Right renal cortex interstitium (tissue), 3 donors: ENCODE data around the gene DBNL. TPM values are rescaled to one million over a fixed set of nuclear protein-coding genes. Genes with fewer than 3 reads are reported as not detected.
"Not testable (repeated sequence)": the region's sequence is repeated elsewhere in the genome, so short reads cannot be mapped to it uniquely, and the experiment has no call there.

Experiments
- DNase-seq, 3 donors: peaks; one replicate each; pipeline ENCODE4 v3.0.0-alpha.2; 2013; ENCODE audit warnings: low read depth in 3 of 3, low spot score in 2 of 3
- polyA plus RNA-seq, 3 donors: library from polyadenylated mRNA; unstranded; fragments of 120-200 nt; gene quantifications; one replicate each; pipeline ENCODE4 v1.2.1, GENCODE V29; 2013; ENCODE audit not compliant: insufficient read length in 3 of 3

Gene DBNL
- polyA plus RNA-seq, 3 donors = 56.7 to 69.2 (median 65.4) TPM

DNA sequence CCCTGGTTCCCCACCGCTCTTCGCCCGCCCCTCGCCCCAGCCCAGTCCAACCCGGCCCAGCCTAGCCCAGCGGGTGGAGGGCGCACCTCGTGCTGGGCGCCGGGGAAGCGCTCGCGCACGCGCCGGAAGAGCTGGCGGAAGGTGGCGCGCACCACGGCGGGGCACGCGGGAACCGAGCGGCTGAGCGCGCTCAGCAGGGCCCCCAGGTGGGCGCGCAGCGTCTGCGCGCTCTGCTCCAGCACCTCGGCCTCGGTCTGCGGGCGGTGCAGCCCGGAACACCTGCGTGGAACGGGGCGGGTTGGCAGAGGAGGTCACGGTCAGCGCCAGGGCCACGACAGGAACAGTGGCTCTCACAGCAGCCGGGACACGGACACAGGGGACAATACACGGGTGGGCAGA, 4.0 kb upstream of the DBNL start:
- not testable (repeated sequence) for DNase-seq

DNA sequence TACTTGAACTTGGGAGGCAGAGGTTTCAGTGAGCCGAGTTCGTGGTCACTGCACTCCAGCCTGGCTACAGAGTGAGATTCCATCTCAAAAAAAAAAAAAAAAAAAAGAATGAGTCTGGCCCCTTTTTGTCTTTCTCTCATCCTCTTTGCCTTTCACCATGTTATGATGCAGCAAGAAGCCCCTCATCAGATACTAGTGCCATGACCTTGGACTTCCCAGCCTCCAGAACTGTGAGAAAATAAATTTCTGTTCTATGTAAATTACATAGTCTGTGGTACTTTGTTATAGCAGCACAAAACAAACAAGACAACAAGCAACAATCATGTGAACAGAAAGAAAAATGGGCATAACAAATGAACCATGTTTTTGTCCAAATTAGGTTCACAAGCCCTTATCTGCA, 2.3 kb upstream of the DBNL start:
- DNase-seq = no peak

DNA sequence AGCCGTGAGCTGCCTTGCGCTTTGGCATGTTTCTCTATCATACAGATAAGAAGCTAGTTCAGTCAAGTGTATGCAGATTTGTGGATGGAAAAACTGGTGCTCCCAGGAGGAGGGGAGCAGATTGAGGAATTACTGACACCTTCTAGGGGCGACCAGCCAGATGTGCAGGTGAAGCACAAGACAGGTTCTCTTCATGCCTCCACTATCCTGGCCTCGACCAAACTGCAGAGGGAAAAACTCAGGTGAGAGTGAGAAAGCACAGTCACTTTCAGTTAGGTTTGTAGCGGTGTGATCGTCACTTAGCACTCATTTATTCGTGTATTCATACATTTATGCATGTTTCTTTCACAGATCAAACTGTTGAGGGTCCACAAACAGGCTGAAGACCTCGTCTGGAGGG, 600 bp upstream of the DBNL start:
- DNase-seq = no peak

DNA sequence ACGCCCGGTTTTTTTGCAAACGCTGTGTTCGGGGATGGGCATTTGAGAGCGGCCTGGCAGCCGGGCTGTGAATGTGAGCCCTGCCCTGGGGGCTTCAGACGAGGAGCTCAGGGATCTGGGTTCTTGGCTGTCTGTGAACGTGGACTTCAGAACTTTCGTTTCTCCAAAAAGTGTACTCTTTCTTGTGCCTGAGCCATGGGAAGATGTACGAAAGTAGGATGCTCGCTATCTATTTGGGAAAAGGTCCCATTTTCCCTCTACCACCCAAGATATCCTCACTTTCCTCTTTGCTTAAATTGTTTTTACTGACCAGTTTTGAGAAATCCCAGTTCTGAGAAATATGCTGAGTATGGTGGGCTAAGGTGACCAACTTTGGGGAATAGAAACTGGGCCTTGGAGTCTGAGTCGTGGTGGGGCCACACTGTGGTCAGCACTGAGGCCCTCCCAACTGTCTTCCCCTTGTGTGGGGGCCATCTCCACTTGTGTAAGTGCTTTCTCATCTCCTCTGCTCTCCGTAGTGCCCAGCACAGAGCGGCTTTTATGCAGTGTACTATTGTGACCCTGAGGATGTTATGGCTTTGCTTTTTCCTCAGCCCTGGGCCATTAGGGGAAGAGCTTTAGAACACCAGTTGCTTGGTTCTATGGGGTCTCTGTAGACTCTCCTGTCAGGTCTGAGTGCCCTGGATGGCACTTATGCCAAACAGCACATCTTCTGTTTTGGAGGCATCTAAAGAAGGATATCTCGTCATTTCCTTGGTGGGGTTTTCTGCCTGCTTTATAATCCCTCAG, 918 bp downstream of the DBNL start:
- DNase-seq = no peak

DNA sequence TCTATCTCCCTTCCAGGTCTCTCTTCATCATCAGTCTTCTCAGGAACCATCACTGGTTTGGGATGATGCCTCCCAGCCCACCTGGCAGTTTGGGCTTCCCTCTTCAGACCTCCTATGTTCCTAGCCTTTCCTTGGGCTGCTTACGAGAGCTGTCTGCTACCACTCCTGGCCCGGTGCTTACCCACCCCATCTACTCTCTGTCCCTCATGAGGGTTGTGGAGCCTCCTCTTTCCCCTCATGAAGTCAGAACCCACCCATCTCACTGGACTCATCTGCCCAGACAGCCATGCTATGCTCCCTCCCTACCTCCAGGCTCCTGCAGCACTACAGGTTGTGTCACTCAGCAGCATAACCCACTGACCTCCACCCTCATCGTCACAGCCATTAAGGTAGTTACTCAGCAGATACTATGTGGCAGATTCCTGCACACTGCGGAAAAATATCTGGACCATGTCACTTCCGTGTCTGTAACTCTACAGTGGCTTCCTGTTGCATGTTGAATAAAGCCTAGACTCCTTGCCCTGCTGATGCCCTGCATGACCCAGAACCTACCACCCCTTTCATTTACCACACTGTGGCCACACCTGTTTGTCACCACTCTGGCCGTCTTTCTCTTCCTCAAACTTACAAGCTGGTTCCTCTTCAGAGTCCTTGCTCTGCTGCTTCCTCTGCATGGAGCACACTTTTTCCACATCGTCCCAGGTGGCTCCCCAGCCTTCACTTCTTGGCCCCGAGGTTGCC, 2.0 kb downstream of the DBNL start:
- no peak for DNase-seq

DNA sequence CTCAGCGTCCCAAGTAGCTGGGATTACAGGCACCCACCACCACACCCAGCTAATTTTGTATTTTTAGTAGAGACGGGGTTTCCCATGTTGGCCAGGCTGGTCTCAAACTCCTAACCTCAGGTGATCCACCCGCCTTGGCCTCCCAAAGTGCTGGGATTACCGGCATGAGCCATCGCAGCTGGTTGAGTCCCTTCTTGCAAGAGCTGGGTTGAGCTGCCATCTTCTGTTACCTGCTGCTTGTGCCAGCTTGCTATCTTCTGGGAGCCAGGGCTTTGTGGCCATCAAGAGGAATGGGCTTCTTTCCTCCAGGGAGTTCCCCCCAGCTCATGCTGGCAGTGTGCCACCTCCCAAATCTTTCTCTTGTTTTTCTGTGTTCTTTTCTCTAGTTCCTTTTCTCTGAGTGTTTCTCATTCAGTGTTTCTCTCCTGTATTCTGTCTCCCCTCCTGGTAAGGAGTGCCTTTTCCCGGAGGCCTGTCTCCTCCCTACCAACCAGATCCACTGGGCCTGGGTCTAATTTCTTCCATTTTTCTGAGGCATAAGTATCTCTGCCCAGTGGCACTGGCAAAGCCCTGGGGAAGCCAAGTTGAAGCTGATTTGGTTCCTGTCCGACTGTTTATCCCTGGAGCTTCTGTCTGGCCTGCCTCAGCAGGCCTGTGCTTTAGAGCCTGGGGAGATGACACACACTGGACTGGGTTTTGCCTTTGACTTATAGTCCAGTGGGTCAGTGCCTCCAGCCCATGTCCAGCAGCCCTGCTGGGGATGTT, 3.7 kb downstream of the DBNL start:
- no peak for DNase-seq

DNA sequence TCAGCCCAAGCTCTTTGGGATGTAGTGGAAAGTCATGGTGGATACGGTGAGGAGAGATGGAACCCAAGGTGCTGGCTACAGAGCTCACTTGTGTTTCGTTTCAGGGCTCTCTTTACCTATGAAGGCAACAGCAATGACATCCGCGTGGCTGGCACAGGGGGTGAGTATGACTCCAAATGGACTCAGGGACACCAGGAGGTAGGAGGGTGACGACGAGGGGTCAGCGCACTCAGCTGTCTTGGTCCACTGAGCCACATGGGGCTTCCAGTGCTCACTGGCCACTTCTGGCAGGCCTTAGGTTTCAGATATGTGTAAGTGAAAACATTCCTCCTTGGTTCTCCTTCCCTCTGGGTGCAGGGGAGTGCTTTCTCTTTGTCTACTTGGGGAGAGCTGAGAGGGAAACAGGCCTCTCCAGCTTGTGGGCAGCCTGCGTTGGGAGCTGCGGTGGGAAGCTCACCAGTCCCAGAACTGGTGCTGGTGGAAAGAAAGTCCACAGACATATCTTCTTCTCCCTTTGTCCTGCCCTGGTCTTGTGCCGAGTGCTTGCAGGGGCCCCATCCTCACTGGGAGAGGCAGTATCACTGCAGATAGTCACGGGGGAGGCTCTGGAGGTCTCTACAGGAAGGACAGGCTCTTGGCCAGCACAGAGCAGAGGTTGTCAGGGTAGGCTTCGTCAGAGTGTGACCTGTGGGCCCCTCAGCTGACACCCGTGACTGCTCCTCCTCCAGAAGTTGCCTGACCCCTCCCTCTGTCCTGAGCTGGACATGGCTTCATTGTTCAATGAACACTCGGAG, 5.8 kb downstream of the DBNL start:
- no peak for DNase-seq

DNA sequence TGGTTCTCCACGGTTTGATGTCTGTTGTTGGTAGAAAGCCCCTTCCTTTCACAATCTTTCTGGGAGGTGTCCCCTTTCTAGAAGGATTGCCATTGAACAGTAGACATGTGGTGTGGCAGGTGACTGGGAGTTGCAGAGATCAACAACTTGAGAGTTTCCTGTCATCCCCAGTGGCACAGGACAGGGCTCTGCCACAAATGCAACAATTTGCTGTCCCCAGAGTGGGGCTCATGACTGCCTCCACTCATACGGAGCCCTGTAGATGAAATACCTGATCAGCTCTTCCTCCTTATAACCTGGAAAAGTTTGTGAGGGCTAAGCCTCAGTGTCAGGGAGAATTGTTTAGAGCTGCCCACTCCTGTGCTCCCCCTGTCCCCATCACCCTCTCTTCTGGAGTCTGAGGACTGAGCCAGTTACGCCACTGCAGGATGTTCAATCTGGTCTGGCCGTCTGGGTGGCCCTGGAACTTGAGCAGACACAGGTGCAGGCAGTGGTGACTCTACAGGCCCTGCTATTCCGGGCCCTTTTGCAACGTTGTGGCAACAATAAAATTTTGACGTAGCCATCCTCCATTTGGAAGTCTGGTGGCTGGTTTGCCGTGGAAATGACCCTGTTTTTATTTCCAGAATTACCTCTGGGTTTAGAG, 6.5 kb downstream of the DBNL start:
- DNase-seq = no peak

DNA sequence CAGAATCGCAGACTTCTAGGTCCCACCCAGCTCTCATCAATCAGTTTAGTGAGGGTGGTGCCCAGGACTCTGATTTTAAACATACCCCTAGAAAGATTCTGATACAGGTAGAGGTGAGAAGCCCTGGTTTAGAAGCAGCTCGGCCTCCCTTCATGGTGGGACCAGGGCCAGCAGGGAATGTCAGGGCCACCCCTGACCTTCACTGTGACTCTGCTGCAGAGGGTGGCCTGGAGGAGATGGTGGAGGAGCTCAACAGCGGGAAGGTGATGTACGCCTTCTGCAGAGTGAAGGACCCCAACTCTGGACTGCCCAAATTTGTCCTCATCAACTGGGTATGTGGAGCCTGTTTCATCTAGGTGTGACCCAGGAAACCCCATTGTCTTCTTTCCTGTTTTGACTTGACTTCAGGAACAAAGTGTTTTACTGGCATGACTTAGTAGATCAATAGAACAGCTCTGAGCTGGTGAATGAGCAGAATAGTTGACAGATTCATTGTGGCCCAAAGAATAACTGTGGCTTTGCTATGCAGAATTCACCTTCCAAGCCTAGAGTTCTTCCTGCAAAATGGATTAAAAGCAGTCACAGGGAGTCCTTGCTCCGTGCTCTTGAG, 7.2 kb downstream of the DBNL start:
- no peak for DNase-seq

DNA sequence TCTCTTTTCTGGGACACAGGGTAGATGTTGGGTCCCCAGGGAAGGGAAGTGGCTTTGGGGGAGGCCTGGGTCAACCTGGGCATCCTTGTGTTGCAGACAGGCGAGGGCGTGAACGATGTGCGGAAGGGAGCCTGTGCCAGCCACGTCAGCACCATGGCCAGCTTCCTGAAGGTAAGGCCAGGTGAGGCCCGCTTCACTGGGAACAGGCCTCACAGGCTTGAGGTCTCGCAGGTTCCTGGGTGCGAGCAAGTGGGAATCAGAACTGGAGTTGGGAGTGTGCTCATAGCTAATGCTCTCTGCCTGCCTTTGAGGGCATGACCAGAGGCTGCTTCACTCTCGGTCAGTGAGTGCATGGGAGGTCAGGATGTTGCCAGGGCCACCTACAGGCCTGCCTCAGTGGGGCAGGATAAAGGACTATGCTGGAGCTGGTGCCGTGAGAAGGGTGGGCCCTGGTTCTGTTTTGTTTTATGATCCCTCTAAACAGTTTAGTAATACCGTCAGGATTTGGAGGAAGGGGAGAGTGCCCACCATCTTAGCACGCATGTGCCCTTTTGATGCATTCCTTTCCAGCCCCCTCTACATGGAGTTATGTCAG, 8.4 kb downstream of the DBNL start:
- DNase-seq = no peak

DNA sequence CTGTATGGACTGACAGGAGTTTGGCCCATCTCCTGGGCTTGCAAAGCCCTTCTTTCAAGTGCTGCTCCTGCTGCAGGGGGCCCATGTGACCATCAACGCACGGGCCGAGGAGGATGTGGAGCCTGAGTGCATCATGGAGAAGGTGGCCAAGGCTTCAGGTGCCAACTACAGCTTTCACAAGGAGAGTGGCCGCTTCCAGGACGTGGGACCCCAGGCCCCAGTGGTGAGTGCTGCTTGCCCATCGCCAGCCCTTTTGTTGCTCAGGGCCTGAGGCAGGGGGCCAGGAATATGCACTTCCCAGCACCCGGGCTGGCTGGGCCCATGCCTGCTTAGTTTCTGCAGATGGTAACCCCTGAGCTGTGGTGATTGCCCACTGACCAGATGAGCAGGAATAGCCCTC, 12.2 kb downstream of the DBNL start:
- DNase-seq = no peak

DNA sequence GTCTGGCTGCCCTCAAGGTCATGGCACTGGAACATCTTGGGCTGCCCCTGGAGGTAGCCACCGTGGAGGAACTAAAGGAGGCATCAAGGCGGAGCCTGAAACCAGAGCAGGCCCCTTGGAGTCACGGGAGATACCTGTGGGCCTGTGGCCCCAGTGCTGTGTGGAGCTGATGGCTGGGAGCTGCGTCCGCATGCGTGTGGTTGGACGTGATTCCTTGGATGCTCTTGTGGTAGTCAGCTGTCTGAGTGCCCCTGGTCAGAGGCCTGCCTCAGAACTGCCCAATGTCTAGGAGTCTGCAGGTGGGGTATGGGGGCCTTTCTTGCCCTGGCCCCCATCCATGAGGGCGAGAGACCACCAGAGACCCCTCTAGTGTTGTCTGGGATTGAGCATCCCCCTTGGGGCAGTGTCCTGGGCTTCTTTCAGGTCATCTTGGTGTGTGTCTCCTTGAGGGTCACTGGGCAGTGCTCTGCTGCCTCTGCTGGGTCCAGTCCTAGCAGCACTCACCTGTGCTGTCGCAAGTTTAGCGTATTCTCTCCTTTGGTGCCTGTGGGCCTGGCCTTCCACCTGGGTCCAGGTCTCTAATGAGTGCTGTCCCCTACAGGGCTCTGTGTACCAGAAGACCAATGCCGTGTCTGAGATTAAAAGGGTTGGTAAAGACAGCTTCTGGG, 12.8 kb downstream of the DBNL start:
- DNase-seq = no peak

DNA sequence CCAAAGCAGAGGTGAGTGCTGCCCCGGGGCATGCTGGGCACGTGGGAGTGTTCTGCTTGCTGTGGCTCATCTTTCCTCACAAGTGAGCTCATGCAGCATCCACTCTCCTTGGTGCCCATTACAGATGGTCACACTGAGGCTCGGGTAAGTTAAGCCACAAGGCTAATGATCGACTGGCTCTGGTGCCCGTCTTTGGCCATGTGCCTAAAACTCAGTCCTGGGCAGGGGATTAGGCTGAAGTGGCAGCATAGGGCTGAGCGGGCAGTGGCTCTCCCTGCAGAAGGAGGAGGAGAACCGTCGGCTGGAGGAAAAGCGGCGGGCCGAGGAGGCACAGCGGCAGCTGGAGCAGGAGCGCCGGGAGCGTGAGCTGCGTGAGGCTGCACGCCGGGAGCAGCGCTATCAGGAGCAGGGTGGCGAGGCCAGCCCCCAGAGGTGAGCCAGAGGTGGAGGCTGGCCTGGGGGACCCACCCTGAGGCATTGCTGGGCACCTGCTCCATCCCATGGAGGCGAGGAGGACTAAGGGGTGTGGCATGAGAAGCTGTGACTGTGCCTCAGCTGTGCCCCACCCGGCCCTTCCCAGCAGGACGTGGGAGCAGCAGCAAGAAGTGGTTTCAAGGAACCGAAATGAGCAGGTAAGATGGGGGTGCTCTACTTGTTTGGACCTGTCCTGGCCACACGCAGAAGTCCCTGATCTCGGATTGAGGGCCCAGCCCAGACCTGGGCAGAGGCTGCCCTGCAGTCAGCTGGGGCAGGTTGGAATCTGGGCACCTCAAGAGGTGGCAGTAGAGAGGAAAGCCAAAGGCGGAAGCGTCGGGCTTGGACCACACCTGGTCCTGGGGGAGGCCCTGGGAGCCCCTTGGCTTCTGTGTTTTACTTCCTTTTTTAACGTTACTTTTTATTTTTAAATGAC, 13.6 kb downstream of the DBNL start:
- no peak for DNase-seq

DNA sequence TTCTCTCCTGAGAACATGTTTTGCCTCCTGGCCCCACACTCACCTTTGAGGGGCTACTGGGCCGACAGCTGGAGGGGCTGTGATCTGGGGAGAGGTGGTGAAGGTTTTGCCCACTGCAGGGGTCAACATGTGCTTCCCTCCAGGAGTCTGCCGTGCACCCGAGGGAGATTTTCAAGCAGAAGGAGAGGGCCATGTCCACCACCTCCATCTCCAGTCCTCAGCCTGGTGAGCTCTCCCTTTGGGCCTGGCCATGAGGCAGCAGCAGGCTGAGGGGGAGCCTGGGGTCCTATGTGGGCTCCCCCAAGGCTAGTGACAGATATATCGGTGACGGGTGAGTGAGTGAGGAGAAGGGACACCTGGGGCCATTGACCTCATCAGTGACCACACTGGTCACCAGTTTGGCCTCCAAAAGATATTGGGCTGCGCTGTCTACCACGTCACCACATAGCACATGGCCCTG, 14.3 kb downstream of the DBNL start:
- DNase-seq = no peak

DNA sequence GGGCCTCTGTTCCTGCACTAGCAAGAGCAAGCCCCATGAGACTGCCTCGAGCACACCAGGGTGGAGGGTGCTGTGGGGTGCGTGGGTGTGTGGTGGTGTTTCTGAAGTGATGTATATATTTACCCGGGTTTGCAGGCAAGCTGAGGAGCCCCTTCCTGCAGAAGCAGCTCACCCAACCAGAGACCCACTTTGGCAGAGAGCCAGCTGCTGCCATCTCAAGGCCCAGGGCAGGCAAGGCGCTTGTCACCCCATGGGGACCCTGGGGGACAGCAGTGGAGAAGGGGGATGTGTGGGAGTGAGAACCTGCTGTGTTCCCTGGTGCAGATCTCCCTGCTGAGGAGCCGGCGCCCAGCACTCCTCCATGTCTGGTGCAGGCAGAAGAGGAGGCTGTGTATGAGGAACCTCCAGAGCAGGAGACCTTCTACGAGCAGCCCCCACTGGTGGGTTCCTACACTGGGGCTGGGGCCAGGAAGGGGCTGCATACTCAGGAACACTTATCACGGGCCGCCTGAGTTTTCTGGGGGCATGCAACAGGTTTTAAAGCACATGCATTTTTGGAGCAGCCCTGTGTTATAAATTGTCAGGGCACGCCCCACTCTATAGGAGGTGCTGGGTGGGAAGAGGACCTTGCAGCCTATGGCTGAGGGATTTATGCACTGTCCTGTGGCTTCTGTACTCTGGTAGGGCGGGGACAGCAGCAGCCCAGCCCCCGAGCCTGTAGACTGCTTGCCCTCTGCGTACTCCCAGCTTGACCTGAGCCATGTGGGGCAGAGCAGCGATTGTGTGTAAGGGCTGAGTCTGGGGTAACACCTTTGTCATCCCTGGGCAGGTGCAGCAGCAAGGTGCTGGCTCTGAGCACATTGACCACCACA, 15.0 kb downstream of the DBNL start:
- DNase-seq = no peak

DNA sequence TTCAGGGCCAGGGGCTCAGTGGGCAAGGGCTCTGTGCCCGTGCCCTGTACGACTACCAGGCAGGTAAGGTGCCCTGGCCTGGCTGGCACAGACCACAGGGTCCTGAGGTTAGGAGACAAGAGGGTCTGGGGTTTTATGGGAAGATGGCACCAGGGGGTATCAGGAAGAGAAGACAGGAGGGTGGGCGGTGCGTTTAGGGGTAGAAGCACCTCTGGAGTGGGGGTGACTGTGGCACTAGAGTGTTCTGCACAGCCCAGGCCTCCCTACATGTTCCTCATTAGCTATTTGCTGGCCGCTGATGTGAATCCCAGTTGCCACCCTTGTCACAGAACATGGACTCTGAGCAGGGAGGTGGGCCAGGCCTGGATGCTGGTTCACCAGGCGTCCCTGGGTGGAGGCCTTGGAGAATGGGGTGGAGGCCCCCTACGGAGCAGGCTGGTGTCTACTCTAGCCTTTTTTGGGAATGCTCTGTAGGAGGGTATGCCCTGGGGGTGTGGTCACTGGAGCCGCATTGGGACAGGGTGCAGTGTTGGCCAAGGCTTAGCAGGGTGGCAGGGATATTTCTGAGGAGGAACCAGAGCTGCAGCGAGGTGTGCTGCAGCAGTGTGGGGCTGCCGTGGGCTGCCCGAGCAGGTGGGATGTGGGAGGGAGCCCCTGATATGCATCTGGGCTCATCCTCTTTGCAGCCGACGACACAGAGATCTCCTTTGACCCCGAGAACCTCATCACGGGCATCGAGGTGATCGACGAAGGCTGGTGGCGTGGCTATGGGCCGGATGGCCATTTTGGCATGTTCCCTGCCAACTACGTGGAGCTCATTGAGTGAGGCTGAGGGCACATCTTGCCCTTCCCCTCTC, 15.8 kb downstream of the DBNL start:
- no peak for DNase-seq
